HepG2 (cell line): ENCODE data around the gene SCMH1. TPM values are rescaled to one million over a fixed set of nuclear protein-coding genes. Genes with fewer than 3 reads are reported as not detected.

Source experiments
- ATAC-seq: fragments of 200-7000 bp; cut with Tn5 transposase; 3 replicates; pipeline ENCODE4 v1.9.1; 2020; ENCODE audit warnings: mild to moderate bottlenecking, moderate library complexity
- BruUV-seq: library from RNA; stranded (reverse); fragments of 400-500 nt; replicated peaks from 2 replicates; lab custom pipeline; 2021; lab: Mats Ljungman, UMichigan
- CTCF ChIA-PET: fragments of 300-600 bp; formaldehyde crosslinking; extraction: SDS; loops from one replicate; lab custom pipeline; 2021; ENCODE audit warnings: low total read pairs, inconsistent platforms, low intra/inter-chr PET ratio; lab: Yijun Ruan, JAX
- POLR2A ChIA-PET: fragments of 350-600 bp; sonication (Branson Sonifier 250); formaldehyde crosslinking; loops from one replicate; lab custom pipeline; 2020; ENCODE audit warnings: antibody characterized with exemption, inconsistent platforms; lab: Yijun Ruan, JAX
- DNase-seq: peaks from one replicate; pipeline ENCODE4 v3.0.0-alpha.2; 2015; ENCODE audit warnings: low spot score
- FAIRE-seq: peaks from 3 replicates; lab custom pipeline; 2011; peaks lifted over from hg19 to GRCh38; lab: Jason Lieb, UNC
- H2AFZ ChIP-seq: one replicate; pipeline ENCODE4 v1.6.1; 2011; ENCODE audit warnings: low read length, inconsistent platforms
- H3K27ac ChIP-seq: fragments of 300-600 bp; 3 replicates; pipeline ENCODE4 v1.8.0; 2011; ENCODE audit warnings: mixed run types, mild to moderate bottlenecking, mixed read lengths, low read length, inconsistent platforms; ENCODE audit not compliant: insufficient read depth; ENCODE audit errors: extremely low read length
- H3K27me3 ChIP-seq, 2 experiments: fragments of 200-600 bp in 1 of 2; 2 replicates in 1 of 2; 3 replicates in 1 of 2; pipeline versions ENCODE4 v1.6.0 to v1.8.0; 2011; ENCODE audit warnings: low read length in 2 of 2, mild to moderate bottlenecking in 2 of 2, moderate library complexity in 2 of 2, inconsistent platforms in 1 of 2; ENCODE audit not compliant: insufficient read depth in 2 of 2, control insufficient read depth in 1 of 2
- H3K36me3 ChIP-seq, 2 experiments: fragments of 200-600 bp in 1 of 2; replicated peaks in 1 of 2; 2 replicates in 1 of 2; 3 replicates in 1 of 2; pipeline versions ENCODE4 v1.5.1 to v1.8.0; 2011; ENCODE audit warnings: low read length in 2 of 2, inconsistent platforms in 1 of 2; ENCODE audit not compliant: insufficient read depth in 2 of 2, control insufficient read depth in 1 of 2
- H3K4me1 ChIP-seq: 2 replicates; pipeline ENCODE4 v1.5.1; 2012; ENCODE audit warnings: low read length, inconsistent platforms; ENCODE audit not compliant: insufficient read depth
- H3K4me2 ChIP-seq: 2 replicates; pipeline ENCODE4 v1.6.0; 2011; ENCODE audit warnings: low read depth, low read length, inconsistent platforms
- H3K4me3 ChIP-seq, 3 experiments: fragments of 200-600 bp in 1 of 3; sonication (generic), shearing (Covaris generic) in 1 of 3; replicated peaks in 1 of 3; 2 replicates each; pipeline ENCODE4 v1.5.1; 2011 to 2016; ENCODE audit warnings: low read length in 3 of 3, inconsistent platforms in 2 of 3, low read depth in 2 of 3, mild to moderate bottlenecking in 2 of 3, control low read depth in 1 of 3, mixed read lengths in 1 of 3; ENCODE audit not compliant: insufficient read depth in 1 of 3
- H3K79me2 ChIP-seq: one replicate; pipeline ENCODE4 v1.6.1; 2011; ENCODE audit warnings: low read length, inconsistent platforms; ENCODE audit not compliant: insufficient read depth
- H3K9ac ChIP-seq: 2 replicates; pipeline ENCODE4 v1.6.0; 2011; ENCODE audit warnings: mild to moderate bottlenecking, low read depth, low read length, inconsistent platforms; ENCODE audit not compliant: insufficient read depth
- H3K9me3 ChIP-seq: 2 replicates; pipeline ENCODE4 v1.5.1; 2012; ENCODE audit warnings: mild to moderate bottlenecking, low read length
- H4K20me1 ChIP-seq: 2 replicates; pipeline ENCODE4 v1.6.0; 2011; ENCODE audit warnings: inconsistent platforms, mild to moderate bottlenecking, low read length, moderate library complexity; ENCODE audit not compliant: insufficient read depth
- AHR ChIP-seq: IDR thresholded peaks from 2 replicates; pipeline ENCODE4 v1.6.1; 2018; ENCODE audit warnings: missing genetic modification reagents, missing compliant biosample characterization
- HHEX ChIP-seq: IDR thresholded peaks from 2 replicates; pipeline ENCODE4 v1.6.1; 2016; ENCODE audit warnings: control low read depth
- MNT ChIP-seq: fragments of 450-650 bp; IDR thresholded peaks from 2 replicates; pipeline ENCODE4 v1.6.1; 2016
- PCBP1 ChIP-seq: fragments of 200-400 bp; formaldehyde crosslinking; IDR thresholded peaks from 2 replicates; pipeline ENCODE4 v1.6.1; 2017; ENCODE audit warnings: mild to moderate bottlenecking, low read depth, low read length, borderline replicate concordance
- RFX1 ChIP-seq: fragments of 450-650 bp; IDR thresholded peaks from 2 replicates; pipeline ENCODE4 v1.6.1; 2017
- ZNF232 ChIP-seq: sonication (generic); formaldehyde crosslinking; IDR thresholded peaks from 2 replicates; pipeline ENCODE4 v1.4.0; 2020; ENCODE audit warnings: missing genetic modification reagents, borderline replicate concordance
- WGBS: methylation state at CpG from one replicate; pipeline ENCODE4 v1.1.6; 2017; ENCODE audit warnings: low lambda C conversion rate; 5-methylcytosine and 5-hydroxymethylcytosine counted together
- in situ Hi-C: cut with HindIII; loops from 2 replicates; pipeline ENCODE4 v1.10.0; 2017; ENCODE audit warnings: low pct_unique_long_range_greater_than_20kb; ENCODE audit not compliant: extremely low pct_ligation_motif_present
- intact Hi-C: fragments of 100-400 bp; cut with micrococcal nuclease; formaldehyde crosslinking; loops from one replicate; pipeline ENCODE4 v1.10.0; 2022; ENCODE audit not compliant: unreplicated experiment
- polyA plus RNA-seq, 8 experiments: library from polyadenylated mRNA; depleted of rRNA in 3 of 8; stranded (reverse) in 7 of 8; unstranded in 1 of 8; fragments of >200 nt; fragmentation: Illumina TruSeq in 4 of 8; extraction: Trizol in 4 of 8; gene quantifications; 2 replicates each; pipeline versions ENCODE4 v1.2.1 to v1.2.3, GENCODE V29; 2011 to 2016; ENCODE audit warnings: low read depth in 4 of 8, missing spikeins in 1 of 8, mixed read lengths in 1 of 8; ENCODE audit not compliant: insufficient read depth in 1 of 8
- total RNA-seq, 5 experiments: library from RNA; depleted of rRNA; stranded (reverse); fragments of >200 nt; fragmentation: Illumina TruSeq; extraction: Trizol; gene quantifications; 2 replicates each; pipeline ENCODE4 v1.2.3, GENCODE V29; 2016; ENCODE audit warnings: low read depth in 1 of 5

SCMH1 gene
- total and polyA plus RNA-seq, 2 of the 13 experiments (the other 11 are each of a cell fraction or from before 2014, with no cell fraction given): 41.8 to 52.6 TPM

DNA sequence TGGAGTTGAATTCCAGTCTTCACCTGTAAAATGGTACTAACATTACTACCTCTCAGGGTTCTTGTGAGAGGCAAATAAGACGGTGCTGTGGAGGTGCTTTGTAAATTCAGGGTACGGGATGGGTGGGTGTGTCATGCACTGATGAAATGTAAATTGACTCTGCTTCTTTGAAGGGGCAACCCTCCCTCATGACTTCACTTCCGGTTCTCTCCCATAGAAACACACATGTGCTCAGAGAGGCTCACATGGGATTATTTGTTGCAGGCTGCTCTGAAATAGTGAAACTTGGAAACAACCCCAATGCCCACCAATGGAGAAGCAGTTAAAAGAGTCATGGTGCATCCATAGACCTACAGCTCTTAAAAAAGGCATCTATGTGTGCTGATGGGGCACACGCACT, 44.9 kb upstream of the SCMH1 start:
- ChIA-PET CTCF (no interaction called here), POLR2A (no interaction called here)
- no peak for TF ChIP-seq ZNF232 (CRISPR knock-in tag)
- TF ChIP-seq MNT: peak; percentile 54; the same call in 1 of the 2 replicates
- no TSS peak for BruUV-seq
- H3K79me2 ChIP-seq: no peaks in the 10 kb centered on the region
- in situ Hi-C loops (no loop called here), intact Hi-C loops (no loop called here)
- H3K27ac ChIP-seq: no peak overlapping the region
- H3K4me3 ChIP-seq: no peak overlapping the region
- FAIRE-seq (no peak), DNase-seq (no peak), ATAC-seq (no peak)
- no peak overlapping the region for H2AFZ ChIP-seq
- no peaks in the 10 kb centered on the region for H3K9me3 ChIP-seq
- peaks cover 5% of the 10 kb centered on the region; the same call in 1 of the 2 replicates for H4K20me1 ChIP-seq
- H3K36me3 ChIP-seq: no peaks in the 10 kb centered on the region
- H3K4me2 ChIP-seq: no peak overlapping the region
- H3K4me1 ChIP-seq: peaks cover 9% of the 10 kb centered on the region; the same call in 1 of the 2 replicates
- no peak overlapping the region for H3K9ac ChIP-seq
- peaks cover 0 to 16% of the 10 kb centered on the region in 2 experiments; a peak in 1 of 5 replicates for H3K27me3 ChIP-seq
- 40% methylated on average over 4 of the region's 4 CpGs for WGBS

- peaks cover 5% of the 10 kb centered on the region; the same call in 1 of the 2 replicates for H4K20me1 ChIP-seq
- H3K36me3 ChIP-seq: no peaks in the 10 kb centered on the region
- no peak overlapping the region for H3K27ac ChIP-seq
- intact Hi-C loops: no loop called here
- H3K27me3 ChIP-seq: peaks cover 0 to 16% of the 10 kb centered on the region in 2 experiments; a peak in 1 of 5 replicates
- no peak for ATAC-seq
- CTCF ChIA-PET: no interaction called here
- peaks cover 9% of the 10 kb centered on the region; the same call in 1 of the 2 replicates for H3K4me1 ChIP-seq
- no peak overlapping the region for H2AFZ ChIP-seq
- BruUV-seq: no TSS peak
- 13% methylated on average over 2 of the region's 3 CpGs for whole genome bisulfite sequencing
- no peak overlapping the region for H3K4me2 ChIP-seq
- H3K79me2 ChIP-seq: no peaks in the 10 kb centered on the region
- TF ChIP-seq RFX1 (peak; percentile 20; the same call in 1 of the 2 replicates), PCBP1 (no peak), HHEX (CRISPR knock-in tag) (no peak), AHR (CRISPR knock-in tag) (no peak)
- TF ChIP-seq, all 625 proteins: peak for 1
- DNase-seq (no peak), FAIRE-seq (no peak)
- Histone ChIP-seq H3K9ac (no peak overlapping the region), H3K9me3 (no peaks in the 10 kb centered on the region), H3K4me3 (no peak overlapping the region)
- in situ Hi-C loops: no loop called here
- POLR2A ChIA-PET: no interaction called here
These were observed 44.4 kb upstream of the SCMH1 start for GRCh38 chr1:41286486-41286885.
